ENCODE measurements around the gene KAZN.

- TF ChIP-seq CTCF (IDR thresholded peaks at IDR 0.05) = no peak
- TF ChIP-seq POLR2AphosphoS5 (IDR thresholded peaks at IDR 0.05) = no peak
These were observed 525.4 kb downstream of the KAZN start for GRCh38 chr1:15123925-15124324.
